ENCODE data around the gene PTPRG.

The PTPRG gene

DNA sequence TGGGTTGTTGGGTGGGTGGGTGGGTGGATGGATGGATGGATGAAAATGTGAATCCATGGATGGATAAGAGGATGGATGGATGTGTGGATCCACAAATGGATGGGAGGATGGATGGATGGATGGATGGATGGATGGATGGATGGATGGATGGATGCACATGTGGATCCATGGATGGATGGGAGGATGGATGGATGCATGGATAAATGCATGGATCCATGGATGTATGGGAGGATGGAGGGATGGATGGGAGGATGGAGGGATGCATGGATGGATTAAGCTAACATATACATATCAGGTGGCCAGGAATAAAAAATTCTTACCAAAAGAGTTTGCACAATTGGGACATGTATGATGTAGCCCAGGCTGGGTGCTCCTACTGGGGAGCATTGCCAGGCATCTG, 616.7 kb downstream of the PTPRG start:
- DNase-seq, result no peak

DNA sequence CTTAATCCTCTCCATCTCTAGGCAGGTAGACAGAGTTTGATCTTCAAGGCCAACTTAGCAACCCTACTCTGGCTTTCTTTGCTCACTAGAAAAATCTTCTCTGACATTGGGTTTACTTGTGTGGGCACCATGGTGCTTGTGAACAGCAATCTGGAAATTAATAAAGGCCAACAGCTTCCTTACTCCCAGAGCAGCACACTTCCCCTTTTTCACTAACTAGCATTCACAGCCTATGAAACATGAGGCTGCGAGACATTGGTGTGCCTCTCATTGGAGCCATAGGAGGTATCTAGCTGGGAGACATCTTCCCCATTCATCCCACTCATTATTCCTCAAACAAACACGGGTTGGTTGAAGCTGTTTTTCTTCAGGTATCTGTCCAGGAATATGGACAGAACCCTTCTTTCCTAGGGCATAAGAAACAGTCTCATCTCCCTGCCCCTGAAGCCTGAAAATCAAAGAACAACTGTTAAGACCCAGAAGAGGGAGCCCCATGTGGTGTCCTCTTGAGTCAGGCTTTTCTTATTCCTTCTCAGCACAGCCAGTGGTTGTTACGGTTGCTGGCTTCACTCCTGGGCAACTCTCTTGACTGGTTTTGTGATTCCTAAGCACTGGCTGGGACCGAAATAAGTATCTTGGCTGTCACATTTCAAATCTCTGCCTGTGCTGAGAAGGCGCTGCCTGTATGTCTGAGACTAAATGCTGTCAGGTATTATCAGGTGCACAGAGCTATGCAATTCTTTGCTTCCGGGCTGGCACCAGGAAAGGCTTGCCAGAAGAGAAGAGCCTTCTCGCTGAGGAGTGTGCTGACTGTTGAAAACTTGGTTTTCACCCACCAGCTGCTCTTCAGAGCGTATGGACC, 617.6 kb downstream of the PTPRG start:
- no peak for DNase-seq

DNA sequence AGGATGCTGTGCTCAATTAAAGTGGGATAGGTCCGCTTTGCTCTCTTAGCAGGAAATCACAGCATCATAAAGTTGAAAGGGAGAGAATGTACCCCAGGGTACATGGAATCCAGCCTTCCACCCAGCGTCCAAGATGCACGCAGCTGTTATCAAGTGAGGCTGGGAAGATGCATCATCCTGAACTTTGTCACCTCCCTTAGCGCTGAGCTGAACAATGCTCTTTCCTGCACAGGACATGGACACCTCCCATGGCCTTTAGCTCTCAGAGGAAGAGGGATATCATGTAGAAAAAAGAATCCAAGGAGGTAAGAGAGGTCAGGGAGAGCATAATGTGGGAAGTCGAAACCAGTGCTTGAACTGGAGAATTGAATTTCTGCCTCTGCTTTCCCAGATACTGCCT, 619.1 kb downstream of the PTPRG start:
- DNase-seq, result no peak

DNA sequence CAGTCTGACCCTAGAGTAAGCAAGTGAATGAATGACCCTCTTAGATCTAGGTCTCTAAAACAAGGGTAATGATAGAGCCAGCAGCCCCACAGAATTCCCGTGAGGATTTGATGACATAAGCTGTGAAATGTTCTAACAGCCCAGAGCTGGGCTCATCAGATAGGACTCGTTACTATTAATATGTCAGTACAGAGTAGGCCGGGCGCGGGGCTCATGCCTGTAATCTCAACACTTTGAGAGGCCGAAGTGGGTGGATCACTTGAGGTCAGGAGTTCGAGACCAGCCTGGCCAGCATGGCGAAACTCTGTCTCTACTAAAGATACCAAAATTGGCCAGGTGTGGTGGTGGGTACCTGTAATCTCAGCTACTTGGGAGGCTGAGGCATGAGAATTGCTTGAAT, 621.7 kb downstream of the PTPRG start:
- DNase-seq, result no peak

DNA sequence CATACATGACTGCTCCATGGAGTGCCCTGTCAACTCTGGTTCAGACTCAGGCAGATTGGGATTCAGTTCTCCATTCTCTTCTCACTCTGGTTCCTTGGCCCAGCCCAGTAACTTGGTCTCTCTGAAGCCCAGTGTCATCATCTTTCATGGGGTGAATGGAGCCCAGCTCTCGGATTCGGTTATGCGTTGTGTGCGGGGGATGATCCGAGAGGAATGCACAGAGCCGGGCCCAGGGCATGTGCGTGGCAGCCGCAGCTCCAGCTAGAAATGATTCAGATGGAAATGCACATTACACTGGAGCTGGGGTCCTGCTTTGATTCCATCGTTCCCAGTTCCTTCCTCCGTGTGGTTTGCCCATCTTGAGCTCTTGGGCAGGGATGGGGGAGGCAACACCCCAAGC, 622.6 kb downstream of the PTPRG start:
- DNase-seq, result no peak

DNA sequence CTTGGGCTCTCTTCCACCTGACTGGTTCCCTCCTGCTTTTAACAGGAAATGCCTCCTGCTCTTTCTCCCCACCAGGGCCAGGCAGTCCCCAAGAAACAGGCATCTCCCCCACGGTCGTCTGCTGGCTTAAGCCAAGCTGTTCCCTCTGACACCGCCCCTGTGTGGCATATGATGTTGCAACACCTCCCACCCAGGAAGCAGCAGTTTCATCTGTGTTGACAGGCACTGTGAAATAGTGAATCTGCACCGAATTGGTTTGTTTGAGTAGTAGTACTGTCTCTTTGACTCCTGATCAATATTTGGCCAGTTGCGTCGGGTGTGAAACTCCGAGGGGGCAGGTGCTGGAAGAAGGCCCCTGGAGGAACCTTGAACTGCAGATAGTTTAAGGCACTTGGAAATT, 623.2 kb downstream of the PTPRG start:
- DNase-seq, result no peak

DNA sequence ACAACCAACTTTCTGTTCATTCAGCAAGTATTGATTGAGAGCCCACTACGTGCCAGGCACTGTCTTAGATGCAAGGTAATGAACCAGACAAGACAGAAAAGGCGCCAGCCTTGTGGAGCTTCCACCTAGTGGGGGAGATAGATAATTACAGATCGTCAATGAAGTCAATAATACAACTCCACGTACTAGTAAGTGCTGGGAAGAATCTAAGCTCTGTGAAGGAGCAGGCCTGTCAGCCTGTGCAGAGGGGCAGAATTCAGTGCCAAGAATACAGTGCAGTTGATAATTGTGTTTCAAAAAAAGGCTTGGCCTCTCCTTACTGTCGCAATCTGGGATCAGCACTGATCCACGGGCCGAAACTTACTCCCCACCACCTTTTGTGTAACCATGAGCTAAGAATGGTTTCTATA, 625.7 kb downstream of the PTPRG start:
- DNase-seq, result no peak

DNA sequence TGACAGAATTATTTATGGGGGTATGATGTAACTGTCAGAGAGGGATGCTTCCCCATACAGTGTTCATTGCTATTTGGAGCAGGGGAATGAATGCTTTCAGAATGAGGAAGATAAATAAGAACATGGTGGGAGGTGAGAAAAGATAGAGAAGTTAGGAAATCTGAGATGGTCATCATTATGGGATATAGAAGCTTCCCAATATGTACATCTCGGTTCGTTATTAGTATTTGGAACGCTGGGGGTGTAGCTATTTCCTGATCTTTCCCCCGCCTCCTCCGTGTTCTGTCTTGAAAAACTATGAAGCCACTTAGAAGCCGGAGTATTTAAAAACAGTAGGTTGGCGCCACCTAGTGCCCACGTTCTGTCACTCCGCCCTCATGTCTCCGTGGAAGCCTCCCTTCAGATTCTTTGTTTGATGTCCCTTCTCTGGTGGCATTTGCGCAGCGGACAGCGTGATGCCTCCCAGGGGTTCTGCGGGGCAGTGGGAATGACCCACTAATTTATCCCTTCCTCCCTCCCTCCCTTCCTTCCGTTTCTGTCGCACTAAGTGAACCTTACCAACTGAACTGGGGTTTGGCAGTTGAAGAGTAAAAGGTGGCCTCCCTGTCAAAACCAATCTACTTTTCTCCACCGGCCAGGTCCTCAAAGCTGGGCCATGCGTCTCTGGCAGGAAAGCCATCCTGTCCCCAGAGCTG, 627.5 kb downstream of the PTPRG start:
- DNase-seq, result peak; percentile 84

DNA sequence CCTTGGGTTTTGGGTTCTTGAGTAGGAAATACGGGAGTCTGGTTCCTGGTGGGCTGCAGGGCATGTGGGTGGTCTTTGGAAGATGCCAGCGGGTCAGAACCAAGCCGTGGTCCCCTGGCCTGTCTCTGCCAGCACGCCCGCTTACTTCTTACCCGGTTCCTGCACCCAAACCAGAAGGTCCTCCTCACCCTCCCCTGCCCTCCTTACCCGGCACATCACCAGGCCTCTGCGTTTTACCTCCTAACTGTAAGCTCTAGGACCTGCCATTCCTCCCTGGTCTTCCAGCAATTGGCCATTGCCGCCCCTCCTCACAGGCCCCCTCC, 628.0 kb downstream of the PTPRG start:
- DNase-seq, result no peak

DNA sequence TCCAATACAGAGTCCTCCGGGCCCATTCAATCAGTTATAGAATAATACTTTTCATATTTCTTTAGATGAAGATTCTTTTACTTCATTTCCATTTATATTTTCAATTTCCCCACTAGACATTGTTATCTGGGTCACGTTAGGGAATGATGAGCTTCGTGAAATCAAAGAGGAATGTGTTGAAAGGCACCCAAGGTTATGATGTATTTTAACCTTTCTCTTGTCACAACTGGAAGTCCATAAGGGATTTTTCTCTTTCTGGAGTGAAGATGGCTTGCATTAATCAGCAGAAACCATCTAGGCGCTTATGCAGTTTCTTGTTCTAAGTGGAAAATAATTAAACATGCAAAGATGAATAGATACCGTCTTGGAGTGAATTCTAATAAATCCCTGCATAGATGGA, 631.5 kb downstream of the PTPRG start:
- DNase-seq, result no peak

DNA sequence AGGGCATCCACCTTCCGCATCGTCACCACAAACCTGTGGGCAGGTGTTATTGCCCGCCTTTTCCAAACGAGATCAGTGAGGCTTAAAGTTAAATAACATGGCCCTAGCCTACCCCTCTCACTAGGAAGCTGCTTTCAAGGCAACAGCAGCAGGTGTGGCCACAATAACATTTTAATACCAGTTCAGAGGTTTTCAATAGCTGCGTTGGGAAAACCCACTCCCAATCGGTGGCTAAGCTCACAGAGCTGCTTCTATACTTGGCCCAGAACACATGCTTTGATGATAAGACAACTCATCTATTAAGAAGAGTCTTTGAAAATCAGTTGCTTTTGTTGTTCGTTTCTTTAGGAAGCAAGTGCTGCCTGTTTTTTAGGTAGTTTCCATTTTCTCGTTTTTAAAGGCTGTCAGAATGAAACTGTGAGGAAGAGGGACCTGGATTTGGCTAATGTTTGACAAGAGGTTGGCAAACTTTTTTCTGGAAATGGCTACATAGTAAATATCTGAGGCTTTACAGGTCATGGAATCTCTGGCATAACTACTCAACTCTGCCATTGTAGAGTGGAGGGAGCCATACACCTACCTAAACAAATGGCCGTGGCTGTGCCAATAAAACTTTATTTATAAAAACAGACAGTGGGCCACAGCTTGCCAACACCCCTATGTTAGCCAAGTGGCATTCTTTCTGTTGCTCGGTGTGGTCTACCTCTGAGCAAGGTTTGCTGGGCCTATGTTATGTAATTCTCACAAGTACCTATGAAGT, 632.4 kb downstream of the PTPRG start:
- no peak for DNase-seq

DNA sequence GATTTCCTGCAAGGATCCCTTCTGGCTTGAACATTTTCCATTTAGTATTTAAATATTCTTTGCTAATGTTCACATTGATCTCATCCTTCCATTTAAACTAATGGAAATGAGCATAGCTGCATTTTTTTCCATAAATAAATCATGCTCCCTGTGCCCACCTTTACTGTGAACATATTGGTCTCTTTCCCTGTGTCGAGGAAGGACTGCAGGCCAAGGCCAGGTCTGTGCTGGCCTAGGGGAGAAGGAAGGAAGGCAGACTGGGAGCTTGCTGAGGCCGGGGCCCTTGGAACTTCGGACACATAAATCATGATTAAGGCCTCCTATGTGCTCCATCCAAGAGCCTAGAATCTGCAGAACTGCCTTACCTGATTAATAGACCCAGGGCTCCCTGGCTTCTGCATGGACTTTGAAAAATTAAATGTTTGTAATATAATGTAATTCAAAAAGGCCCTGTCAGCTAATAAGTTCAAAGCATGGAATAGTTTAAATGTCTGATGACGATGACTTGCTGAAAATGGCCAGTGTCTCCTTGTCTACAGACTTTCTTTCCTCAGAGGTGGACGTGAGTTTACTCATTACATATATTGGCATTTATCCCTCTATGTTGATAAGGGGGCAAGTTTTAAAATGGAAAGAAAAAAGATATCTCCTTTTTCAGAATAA, 636.1 kb downstream of the PTPRG start:
- no peak for DNase-seq

DNA sequence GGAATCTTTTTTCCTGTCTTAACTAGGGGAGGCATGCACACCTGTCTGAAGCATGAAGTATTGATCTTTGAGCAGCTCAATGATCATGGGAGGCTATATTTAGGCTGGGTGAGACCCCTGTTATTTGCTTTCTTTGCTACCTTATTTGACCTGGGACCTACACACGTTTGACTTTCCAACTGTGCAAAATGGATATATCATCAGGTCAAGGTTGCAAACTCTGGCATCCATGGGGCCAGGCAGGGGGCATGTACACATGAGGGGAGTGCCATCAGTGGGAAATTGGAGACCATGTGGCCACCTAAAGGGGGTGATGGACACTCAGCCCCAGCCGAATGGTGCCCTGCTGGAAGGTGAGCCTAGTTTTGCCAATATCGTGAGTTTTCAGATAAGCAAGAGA, 637.8 kb downstream of the PTPRG start:
- DNase-seq, result no peak

DNA sequence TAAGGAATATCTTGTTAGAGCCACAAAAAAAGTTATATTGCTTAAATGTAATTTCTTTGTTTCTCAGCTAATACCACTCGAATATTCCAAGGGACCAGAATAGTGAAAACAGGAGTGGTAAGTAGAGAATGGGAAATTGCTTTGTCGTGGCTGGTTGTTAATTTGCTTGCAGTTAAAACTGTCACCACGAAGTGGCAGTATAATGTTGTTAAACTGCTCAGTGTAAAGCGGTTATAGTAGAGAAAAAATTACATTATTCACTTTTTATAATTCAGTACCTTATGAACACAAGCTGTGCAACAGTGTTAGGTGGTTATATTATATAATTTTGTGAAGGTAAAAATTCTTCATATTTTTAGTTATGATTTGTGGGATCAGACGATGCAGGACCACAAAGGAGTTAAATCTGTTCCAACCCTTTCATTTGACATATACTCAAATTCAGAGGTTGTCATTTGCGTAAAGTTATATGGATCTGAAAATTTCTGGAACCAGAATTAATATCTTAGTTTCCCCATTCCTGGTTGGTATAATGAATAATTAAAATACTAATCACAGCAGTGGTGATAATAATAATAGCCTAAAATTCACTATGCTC, 640.2 kb downstream of the PTPRG start:
- no peak for DNase-seq

DNA sequence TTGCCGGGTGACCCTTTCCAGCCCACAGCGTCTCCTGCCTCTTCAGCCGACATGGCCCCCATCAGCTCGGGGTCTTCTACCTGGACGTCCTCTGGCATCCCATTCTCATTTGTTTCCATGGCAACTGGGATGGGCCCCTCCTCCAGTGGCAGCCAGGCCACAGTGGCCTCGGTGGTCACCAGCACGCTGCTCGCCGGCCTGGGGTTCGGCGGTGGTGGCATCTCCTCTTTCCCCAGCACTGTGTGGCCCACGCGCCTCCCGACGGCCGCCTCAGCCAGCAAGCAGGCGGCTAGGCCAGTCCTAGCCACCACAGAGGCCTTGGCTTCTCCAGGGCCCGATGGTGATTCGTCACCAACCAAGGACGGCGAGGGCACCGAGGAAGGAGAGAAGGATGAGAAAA, 641.8 kb downstream of the PTPRG start:
- DNase-seq, result no peak

DNA sequence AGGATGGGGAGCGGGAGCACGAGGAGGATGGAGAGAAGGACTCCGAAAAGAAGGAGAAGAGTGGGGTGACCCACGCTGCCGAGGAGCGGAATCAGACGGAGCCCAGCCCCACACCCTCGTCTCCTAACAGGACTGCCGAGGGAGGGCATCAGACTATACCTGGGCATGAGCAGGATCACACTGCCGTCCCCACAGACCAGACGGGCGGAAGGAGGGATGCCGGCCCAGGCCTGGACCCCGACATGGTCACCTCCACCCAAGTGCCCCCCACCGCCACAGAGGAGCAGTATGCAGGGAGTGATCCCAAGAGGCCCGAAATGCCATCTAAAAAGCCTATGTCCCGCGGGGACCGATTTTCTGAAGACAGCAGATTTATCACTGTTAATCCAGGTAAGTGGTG, 642.2 kb downstream of the PTPRG start:
- no peak for DNase-seq

DNA sequence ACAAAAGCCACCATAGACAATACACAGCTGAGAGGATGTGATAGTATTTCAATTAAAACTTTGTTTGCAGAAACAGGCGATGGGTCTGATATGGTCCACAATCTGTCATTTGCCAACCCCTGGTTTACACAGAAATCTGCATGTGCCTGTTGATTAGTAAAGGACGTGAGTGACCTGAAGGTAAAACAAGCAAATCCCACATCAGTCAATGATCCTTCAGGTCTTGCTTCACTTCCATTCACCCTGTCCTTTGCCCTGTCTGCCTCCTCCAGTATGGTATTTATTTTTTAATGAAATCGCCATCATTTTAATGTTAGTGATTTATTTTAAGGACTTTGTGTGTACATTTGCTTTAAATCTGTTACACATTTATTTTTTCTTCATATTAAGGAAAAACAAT, 645.8 kb downstream of the PTPRG start:
- DNase-seq, result no peak

DNA sequence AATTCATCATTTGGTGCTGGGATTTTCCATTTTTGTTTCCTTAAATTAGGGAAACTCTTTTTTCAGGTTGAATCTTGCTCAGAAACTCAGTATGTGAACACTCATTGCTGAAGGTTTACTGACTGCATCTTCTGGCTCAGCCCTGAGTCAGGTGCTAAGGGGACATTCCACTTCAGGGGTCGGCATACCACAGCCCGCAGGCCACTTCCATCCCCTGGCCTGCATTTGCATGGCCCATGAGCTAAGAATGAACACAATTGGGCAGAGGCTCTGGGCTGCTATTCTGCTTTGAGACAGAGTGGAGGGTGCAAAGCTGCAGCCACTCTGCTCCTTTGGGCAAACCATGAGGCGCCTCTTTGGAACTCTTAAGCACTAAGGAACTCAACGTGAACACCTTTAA, 647.0 kb downstream of the PTPRG start:
- DNase-seq, result no peak

DNA sequence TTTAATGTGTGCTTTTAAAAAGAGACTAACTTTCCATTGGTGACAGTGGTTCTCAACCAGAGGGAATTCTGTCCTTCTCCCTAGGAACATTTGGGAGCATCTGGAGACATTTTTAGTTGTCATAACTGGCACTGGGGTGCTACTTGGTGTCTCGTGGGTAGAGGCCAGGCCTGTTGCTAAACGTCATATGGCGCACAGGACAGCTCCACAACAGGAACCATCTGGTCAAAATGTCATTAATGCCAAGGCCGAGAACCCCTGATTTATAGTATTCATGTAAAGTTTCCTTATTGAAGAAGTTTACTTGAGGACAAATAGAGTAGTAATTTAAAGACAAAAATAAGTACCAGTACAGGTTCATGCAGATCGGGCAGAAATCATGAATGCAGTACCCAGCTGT, 647.7 kb downstream of the PTPRG start:
- DNase-seq, result no peak

DNA sequence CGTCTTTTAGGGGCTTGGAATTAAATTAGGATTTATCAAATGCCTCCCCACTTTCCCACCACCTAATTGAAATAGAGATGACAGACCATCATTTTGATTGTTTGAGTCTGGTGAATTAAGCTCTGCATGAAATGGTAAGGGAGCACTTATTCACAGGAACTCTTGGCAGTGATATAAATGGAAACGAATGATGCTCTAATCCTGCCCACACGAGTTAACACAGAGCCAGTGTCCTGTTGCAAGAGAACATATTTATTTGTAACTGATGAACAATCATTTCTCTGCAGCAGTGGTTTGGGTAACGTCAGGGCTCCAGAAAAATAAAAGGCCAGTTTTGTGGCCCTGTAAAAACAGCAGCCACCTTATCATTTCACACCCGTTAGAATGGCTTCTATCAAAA, 648.6 kb downstream of the PTPRG start:
- DNase-seq, result no peak

DNA sequence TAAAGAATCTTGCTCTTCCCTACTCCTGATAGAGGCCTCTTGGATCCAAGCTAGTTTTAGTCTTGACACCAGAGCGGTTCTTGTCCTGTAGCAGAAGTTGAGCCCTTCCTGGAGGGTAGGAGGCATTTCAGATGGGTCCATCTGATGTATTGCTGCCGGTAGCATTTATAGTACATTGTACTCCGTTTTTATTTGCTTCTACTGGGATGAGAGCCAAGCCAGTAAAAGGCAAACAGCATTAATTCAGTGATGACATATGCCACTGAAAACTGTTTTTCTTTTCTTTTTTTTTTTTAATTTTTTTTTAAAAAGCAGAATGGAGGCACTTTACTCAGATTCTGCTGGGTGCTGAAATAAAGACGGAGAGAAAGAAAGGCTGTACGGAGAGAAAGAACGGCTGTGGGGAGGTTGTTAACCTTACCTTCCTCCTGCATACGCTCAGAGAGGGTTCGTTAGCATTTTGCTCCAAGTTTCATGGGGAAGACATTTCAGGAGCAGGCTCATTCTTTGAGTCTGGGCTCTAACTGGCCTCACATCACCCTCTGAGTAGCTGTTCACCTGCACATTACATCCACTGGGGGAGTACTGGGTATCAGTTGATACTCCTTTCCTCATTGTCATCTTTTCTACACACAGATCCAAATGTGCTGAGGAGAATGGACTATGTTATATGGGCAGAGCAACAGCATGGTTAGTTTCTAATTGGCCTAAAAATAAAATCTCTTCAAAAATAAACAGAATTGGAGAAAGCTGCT, 650.5 kb downstream of the PTPRG start:
- no peak for DNase-seq

DNA sequence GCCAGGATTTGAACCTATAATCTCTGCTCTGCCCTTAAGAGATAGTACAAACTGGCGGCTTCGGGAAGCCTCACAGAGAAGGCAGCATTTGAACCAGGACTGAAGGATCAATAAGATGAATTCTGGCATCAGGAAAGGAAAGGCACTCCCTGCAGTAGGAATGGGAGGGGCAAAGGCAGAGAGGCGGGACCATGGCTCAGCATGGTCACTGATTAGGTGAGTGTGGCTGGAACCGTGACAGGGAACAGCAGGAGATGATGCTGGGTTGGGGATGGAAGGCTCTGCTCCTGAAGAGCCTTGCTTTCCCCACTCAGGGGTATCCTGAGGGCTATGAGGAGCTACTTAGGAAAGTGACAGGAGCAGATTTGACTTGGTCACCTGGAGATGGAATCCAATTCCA, 653.5 kb downstream of the PTPRG start:
- DNase-seq, result no peak
